Rectal smooth muscle tissue (tissue), 1 donor: ENCODE measurements around the gene ZNF483.
"Not testable (repeated sequence)": the region's sequence is repeated elsewhere in the genome, so short reads cannot be mapped to it uniquely, and the experiment has no call there.

Experiments used
- H3K27ac ChIP-seq: one replicate; pipeline ENCODE4 v1.7.0; 2013; ENCODE audit warnings: low read depth, low read length, inconsistent platforms
- H3K27me3 ChIP-seq: one replicate; pipeline ENCODE4 v1.7.0; 2013; ENCODE audit warnings: low read length; ENCODE audit not compliant: control insufficient read depth, insufficient read depth
- H3K36me3 ChIP-seq: one replicate; pipeline ENCODE4 v1.7.0; 2013; ENCODE audit warnings: low read length; ENCODE audit not compliant: control insufficient read depth, insufficient read depth
- H3K4me1 ChIP-seq: one replicate; pipeline ENCODE4 v1.7.0; 2013; ENCODE audit warnings: low read length; ENCODE audit not compliant: control insufficient read depth, insufficient read depth
- H3K4me3 ChIP-seq: one replicate; pipeline ENCODE4 v1.7.0; 2013; ENCODE audit warnings: low read length
- H3K9ac ChIP-seq: one replicate; pipeline ENCODE4 v1.7.0; 2013; ENCODE audit warnings: low read length

The ZNF483 gene

GRCh38 chr9:111502506-111502905 lies 22.5 kb upstream of the ZNF483 start:
- no peaks in the 10 kb centered on the region for H3K4me1 ChIP-seq
- H3K4me3 ChIP-seq = no peak overlapping the region
- no peaks in the 10 kb centered on the region for H3K36me3 ChIP-seq
- H3K27ac ChIP-seq = no peak overlapping the region
- no peaks in the 10 kb centered on the region for H3K27me3 ChIP-seq
- H3K9ac ChIP-seq = no peak overlapping the region

GRCh38 chr9:111511581-111511980 lies 13.4 kb upstream of the ZNF483 start:
- not testable (repeated sequence) for H3K27ac ChIP-seq, H3K27me3 ChIP-seq, H3K4me3 ChIP-seq, H3K4me1 ChIP-seq, H3K36me3 ChIP-seq, H3K9ac ChIP-seq

- no peak overlapping the region for H3K4me3 ChIP-seq
- H3K27ac ChIP-seq = no peak overlapping the region
- no peak overlapping the region for H3K9ac ChIP-seq
- no peaks in the 10 kb centered on the region for H3K4me1 ChIP-seq
- no peaks in the 10 kb centered on the region for H3K36me3 ChIP-seq
- no peaks in the 10 kb centered on the region for H3K27me3 ChIP-seq
Measured at GRCh38 chr9:111514967-111515366, 10.0 kb upstream of the ZNF483 start.

GRCh38 chr9:111516061-111516465 lies 8.9 kb upstream of the ZNF483 start:
- H3K9ac ChIP-seq = no peak overlapping the region
- H3K36me3 ChIP-seq = no peaks in the 10 kb centered on the region
- H3K27me3 ChIP-seq = no peaks in the 10 kb centered on the region
- no peaks in the 10 kb centered on the region for H3K4me1 ChIP-seq
- no peak overlapping the region for H3K4me3 ChIP-seq
- H3K27ac ChIP-seq = no peak overlapping the region

- Histone ChIP-seq H3K4me3 (peak overlapping the region; percentile 99), H3K4me1 (peaks cover 5% of the 10 kb centered on the region), H3K9ac (no peak overlapping the region), H3K36me3 (no peaks in the 10 kb centered on the region), H3K27ac (no peak overlapping the region), H3K27me3 (peaks cover 5% of the 10 kb centered on the region)
Measured at GRCh38 chr9:111524731-111525055, 286 bp upstream of the ZNF483 start.

- Histone ChIP-seq H3K27me3 (peaks cover 5% of the 10 kb centered on the region), H3K9ac (no peak overlapping the region), H3K4me3 (no peak overlapping the region), H3K4me1 (peaks cover 5% of the 10 kb centered on the region), H3K36me3 (peaks cover 7% of the 10 kb centered on the region), H3K27ac (no peak overlapping the region)
Measured at GRCh38 chr9:111527347-111527746, 2.4 kb downstream of the ZNF483 start.

- Histone ChIP-seq H3K36me3 (peaks cover 17% of the 10 kb centered on the region), H3K4me3 (no peak overlapping the region), H3K9ac (no peak overlapping the region)
Measured at GRCh38 chr9:111529787-111530186, 4.8 kb downstream of the ZNF483 start.

GRCh38 chr9:111531716-111532115 lies 6.7 kb downstream of the ZNF483 start:
- no peaks in the 10 kb centered on the region for H3K27me3 ChIP-seq
- no peak overlapping the region for H3K4me3 ChIP-seq
- H3K4me1 ChIP-seq = no peaks in the 10 kb centered on the region
- H3K27ac ChIP-seq = no peak overlapping the region
- H3K9ac ChIP-seq = no peak overlapping the region
- peaks cover 22% of the 10 kb centered on the region for H3K36me3 ChIP-seq

More at GRCh38 chr9:111529787-111530186, 4.8 kb downstream of the ZNF483 start:
- peaks cover 5% of the 10 kb centered on the region for H3K4me1 ChIP-seq
- peaks cover 5% of the 10 kb centered on the region for H3K27me3 ChIP-seq
- H3K27ac ChIP-seq = no peak overlapping the region

- Histone ChIP-seq H3K27me3 (no peaks in the 10 kb centered on the region), H3K36me3 (peaks cover 22% of the 10 kb centered on the region), H3K9ac (no peak overlapping the region), H3K4me3 (no peak overlapping the region), H3K4me1 (no peaks in the 10 kb centered on the region), H3K27ac (no peak overlapping the region)
Measured at GRCh38 chr9:111533099-111533790, 8.3 kb downstream of the ZNF483 start.

- Histone ChIP-seq H3K4me3 (no peak overlapping the region), H3K27me3 (no peaks in the 10 kb centered on the region), H3K27ac (no peak overlapping the region), H3K36me3 (peaks cover 11% of the 10 kb centered on the region), H3K4me1 (no peaks in the 10 kb centered on the region), H3K9ac (no peak overlapping the region)
Measured at GRCh38 chr9:111542497-111543254, 17.7 kb downstream of the ZNF483 start.

- Histone ChIP-seq H3K9ac (no peak overlapping the region), H3K4me3 (no peak overlapping the region), H3K27ac (no peak overlapping the region), H3K27me3 (no peaks in the 10 kb centered on the region), H3K36me3 (peaks cover 6% of the 10 kb centered on the region), H3K4me1 (no peaks in the 10 kb centered on the region)
Measured at GRCh38 chr9:111548623-111549022, 23.6 kb downstream of the ZNF483 start.

GRCh38 chr9:111555425-111555824 lies 30.4 kb downstream of the ZNF483 start:
- not testable (repeated sequence) for H3K4me3 ChIP-seq, H3K9ac ChIP-seq, H3K27ac ChIP-seq, H3K27me3 ChIP-seq, H3K36me3 ChIP-seq, H3K4me1 ChIP-seq
